NB4 (cell line): ENCODE results near the gene MOCOS.

Source experiments
- MAX ChIP-seq: IDR thresholded peaks from 2 replicates; pipeline ENCODE4 v1.6.1; 2011; ENCODE audit warnings: low read depth, low read length
- MYC ChIP-seq: IDR thresholded peaks from 2 replicates; pipeline ENCODE4 v1.6.1; 2011; ENCODE audit warnings: low read depth, low read length
- POLR2A ChIP-seq: IDR thresholded peaks from 2 replicates; pipeline ENCODE4 v1.6.1; 2011; ENCODE audit warnings: mild to moderate bottlenecking; ENCODE audit not compliant: insufficient read length; ENCODE audit errors: extremely low read depth

DNA sequence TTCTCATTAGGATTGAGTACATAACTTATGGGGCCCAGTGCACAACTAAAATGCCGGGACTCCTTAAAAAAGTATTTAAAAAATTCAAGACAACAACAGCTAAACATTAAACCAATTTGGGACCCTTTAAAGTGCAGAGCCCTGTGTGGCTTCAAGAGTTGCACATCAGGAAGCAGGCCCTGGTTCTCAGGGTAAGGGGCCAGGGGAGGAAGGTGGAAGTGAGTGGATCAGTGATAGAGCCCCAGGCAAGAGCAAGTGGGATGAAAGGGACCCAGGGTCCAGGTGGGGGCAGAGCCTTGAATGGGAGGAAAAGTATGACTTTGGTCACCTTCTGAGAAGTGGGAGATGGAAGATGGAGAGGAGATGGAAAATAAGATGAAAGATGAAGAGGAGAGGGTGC is 107.9 kb downstream of the MOCOS start:
- no peak for TF ChIP-seq POLR2A
- no peak for TF ChIP-seq MYC
- TF ChIP-seq MAX = no peak
